Stimulated activated naive B cell treated with anti-CD40 and anti-IgM and Interleukin-4, amounts not matched to agents 10 μg/mL and 1 μg/mL and 100 μg/mL, for 72 hours (primary cell): ENCODE measurements around the gene HPS6.
"Not testable (repeated sequence)": the region's sequence is repeated elsewhere in the genome, so short reads cannot be mapped to it uniquely, and the experiment has no call there.

Experiments used
- ATAC-seq, 2 donors: fragments of 150-1000 bp; cut with Tn5 transposase; replicated peaks; 2 replicates each; pipeline ENCODE4 v1.10.0; 2021; ENCODE audit warnings: moderate library complexity in 1 of 2
- DNase-seq: peaks from one replicate; pipeline ENCODE4 v3.0.0; 2021
- H3K27ac Mint-ChIP-seq: one replicate; pipeline ENCODE4 v1.8.0; 2022; ENCODE audit warnings: mild to moderate bottlenecking, mixed read lengths
- H3K27me3 Mint-ChIP-seq, 2 donors: one replicate each; pipeline ENCODE4 v1.8.0; 2022; ENCODE audit warnings: mixed read lengths in 2 of 2
- H3K36me3 Mint-ChIP-seq, 2 donors: one replicate each; pipeline ENCODE4 v1.8.0; 2022; ENCODE audit warnings: mixed read lengths in 2 of 2, mild to moderate bottlenecking in 1 of 2
- H3K4me1 Mint-ChIP-seq, 2 donors: one replicate each; pipeline ENCODE4 v1.8.0; 2022; ENCODE audit warnings: mixed read lengths in 2 of 2, mild to moderate bottlenecking in 1 of 2
- H3K4me3 Mint-ChIP-seq, 2 donors: one replicate each; pipeline ENCODE4 v1.8.0; 2022; ENCODE audit warnings: mild to moderate bottlenecking in 2 of 2, mixed read lengths in 2 of 2, moderate library complexity in 1 of 2
- H3K9me3 Mint-ChIP-seq, 2 donors: one replicate each; pipeline ENCODE4 v1.8.0; 2022; ENCODE audit warnings: mixed read lengths in 2 of 2, mild to moderate bottlenecking in 1 of 2

The HPS6 gene

DNA sequence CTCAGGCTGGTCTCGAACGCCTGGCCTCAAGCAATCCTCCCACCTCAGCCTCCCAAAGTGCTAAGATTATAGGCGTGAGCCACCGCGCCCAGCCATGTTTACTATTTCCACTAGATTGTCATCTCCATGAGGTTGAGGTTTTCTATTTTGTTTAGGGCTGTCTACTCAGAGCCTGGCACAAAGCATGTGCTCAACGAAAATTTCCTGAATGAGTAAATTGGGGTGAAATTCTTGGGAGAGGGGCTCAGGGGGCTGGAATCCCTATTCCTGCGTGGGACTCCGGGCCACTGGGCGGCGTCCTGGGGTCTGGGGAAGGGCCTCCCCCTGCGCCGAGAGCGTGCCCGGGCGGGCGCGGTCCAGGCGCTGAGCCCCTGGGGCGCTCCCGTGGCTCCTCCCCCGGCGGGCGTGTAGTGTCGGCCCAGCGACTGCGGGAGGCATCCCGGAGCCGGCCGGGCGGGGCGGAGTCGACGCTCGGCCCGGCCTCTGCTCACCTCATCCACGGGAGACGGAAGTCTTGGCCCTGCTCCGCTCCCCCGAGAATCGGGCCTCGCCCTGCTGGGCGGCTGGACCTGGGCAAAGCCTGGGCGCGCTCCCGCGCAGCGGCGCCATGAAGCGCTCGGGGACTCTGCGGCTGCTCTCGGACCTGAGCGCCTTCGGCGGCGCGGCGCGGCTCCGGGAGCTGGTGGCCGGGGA lies at the start of gene HPS6:
Gene HPS6, plus strand, starts transcription at position 482 of the 693 bp plus-strand sequence. Its CDS starts 126 bp downstream, at position 608.
- no peaks in the 10 kb centered on the region for H3K9me3 Mint-ChIP-seq
- no peaks in the 10 kb centered on the region for H3K27me3 Mint-ChIP-seq
- H3K36me3 Mint-ChIP-seq, result peaks cover 16 to 17% of the 10 kb centered on the region in 2 donors
- peak; percentile 89 for DNase-seq
- H3K4me3 Mint-ChIP-seq, result peak within 1 kb of the TSS; percentile 97
- peak within 1 kb of the TSS; percentile 96 for H3K27ac Mint-ChIP-seq
- H3K4me1 Mint-ChIP-seq, result peaks cover 19 to 48% of the 10 kb centered on the region in 2 donors
- peak; percentile 97 to 98 for ATAC-seq

DNA sequence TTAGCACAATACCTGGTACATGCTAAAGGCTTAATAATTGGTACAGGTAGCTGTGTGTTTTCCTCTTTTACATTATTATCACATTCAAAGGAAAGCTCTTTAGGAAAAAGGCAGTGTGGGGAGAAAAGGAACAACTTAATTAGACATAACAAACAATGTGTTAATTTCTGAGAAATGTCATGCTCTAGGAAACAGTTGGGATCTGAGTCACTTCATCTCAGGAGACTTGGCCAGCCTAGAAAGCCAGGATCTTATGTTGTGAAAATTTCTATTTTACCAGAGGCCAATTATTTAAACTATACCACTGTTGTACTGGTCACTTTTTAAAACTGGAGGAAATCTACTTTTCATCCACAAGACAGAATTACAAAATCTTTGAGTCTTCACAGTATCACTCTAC lies 48.7 kb upstream of the HPS6 start:
- Mint-ChIP-seq H3K27ac (no peak overlapping the region), H3K4me3 (no peak overlapping the region), H3K4me1 (peaks cover 4 to 9% of the 10 kb centered on the region in 2 donors), H3K36me3 (peaks cover 22 to 36% of the 10 kb centered on the region in 2 donors), H3K9me3 (no peaks in the 10 kb centered on the region), H3K27me3 (no peaks in the 10 kb centered on the region)
- no peak for DNase-seq
- no peak for ATAC-seq

GRCh38 chr10:102017295-102017694 lies 47.9 kb upstream of the HPS6 start:
- Mint-ChIP-seq H3K4me3 (no peak overlapping the region), H3K9me3 (no peaks in the 10 kb centered on the region), H3K36me3 (peaks cover 24 to 38% of the 10 kb centered on the region in 2 donors), H3K4me1 (peaks cover 4 to 5% of the 10 kb centered on the region in 2 donors), H3K27me3 (no peaks in the 10 kb centered on the region), H3K27ac (no peak overlapping the region)
- DNase-seq, result no peak
- no peak for ATAC-seq

- H3K27me3 Mint-ChIP-seq, result no peaks in the 10 kb centered on the region
- H3K4me3 Mint-ChIP-seq, result no peak overlapping the region
- peaks cover 3 to 9% of the 10 kb centered on the region in 2 donors for H3K4me1 Mint-ChIP-seq
- peaks cover 29 to 32% of the 10 kb centered on the region in 2 donors for H3K36me3 Mint-ChIP-seq
- ATAC-seq, result no peak
- H3K9me3 Mint-ChIP-seq, result no peaks in the 10 kb centered on the region
- DNase-seq, result no peak
- H3K27ac Mint-ChIP-seq, result no peak overlapping the region
These were observed 44.2 kb upstream of the HPS6 start for GRCh38 chr10:102020938-102021337.

DNA sequence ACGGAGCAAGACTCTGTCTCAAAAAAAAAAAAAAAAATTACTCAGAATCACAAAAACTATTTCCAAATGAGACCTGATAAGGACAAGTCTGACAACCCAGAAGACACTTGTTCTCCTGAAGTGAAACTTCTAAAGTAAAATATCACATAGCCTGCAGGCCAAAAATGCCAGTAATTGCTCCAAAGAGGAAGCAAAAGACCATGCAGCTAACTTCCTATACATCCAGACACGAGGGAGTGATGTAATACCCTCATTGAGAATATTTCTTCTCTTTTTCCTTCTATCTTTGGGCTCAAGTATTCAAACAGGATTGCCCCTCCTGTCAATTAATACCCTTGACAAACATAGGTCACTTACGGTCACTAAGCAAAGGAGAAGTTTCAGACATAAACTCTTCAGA lies 40.4 kb upstream of the HPS6 start:
- no peak overlapping the region for H3K27ac Mint-ChIP-seq
- ATAC-seq (no peak), DNase-seq (no peak)

DNA sequence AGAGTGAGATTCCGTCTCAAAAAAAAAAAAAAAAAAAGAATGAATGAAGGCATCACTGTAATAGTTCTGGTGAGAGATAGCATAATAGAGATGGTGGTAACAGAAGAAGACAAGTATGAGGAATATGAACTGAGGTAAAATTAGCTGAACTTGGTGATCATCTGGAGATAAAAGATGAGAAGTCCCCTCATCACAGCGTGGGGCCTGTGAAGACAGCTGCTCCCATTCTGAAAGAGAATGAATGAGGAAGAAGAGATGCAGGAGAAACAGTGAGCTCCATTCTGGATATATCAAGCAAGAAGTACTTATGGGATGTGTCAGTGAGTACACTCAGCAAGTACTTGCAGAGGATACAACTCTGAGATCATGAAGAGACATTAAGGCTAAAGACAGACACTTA lies 37.9 kb upstream of the HPS6 start:
- Mint-ChIP-seq H3K9me3 (no peaks in the 10 kb centered on the region), H3K4me1 (peaks cover 3 to 4% of the 10 kb centered on the region in 2 donors), H3K27ac (no peak overlapping the region), H3K27me3 (no peaks in the 10 kb centered on the region), H3K4me3 (no peak overlapping the region), H3K36me3 (peaks cover 32 to 37% of the 10 kb centered on the region in 2 donors)
- ATAC-seq (no peak), DNase-seq (no peak)

More for the DNA sequence above, 40.4 kb upstream of the HPS6 start:
- Mint-ChIP-seq H3K27me3 (no peaks in the 10 kb centered on the region), H3K4me3 (no peak overlapping the region), H3K9me3 (no peaks in the 10 kb centered on the region), H3K36me3 (peaks cover 25 to 32% of the 10 kb centered on the region in 2 donors), H3K4me1 (peaks cover 3 to 4% of the 10 kb centered on the region in 2 donors)

GRCh38 chr10:102033787-102034186 lies 31.4 kb upstream of the HPS6 start:
- H3K27me3 Mint-ChIP-seq, result no peaks in the 10 kb centered on the region
- ATAC-seq (no peak), DNase-seq (no peak)
- no peak overlapping the region for H3K27ac Mint-ChIP-seq
- no peaks in the 10 kb centered on the region for H3K9me3 Mint-ChIP-seq
- H3K36me3 Mint-ChIP-seq, result peaks cover 33% of the 10 kb centered on the region in 2 donors
- H3K4me3 Mint-ChIP-seq, result no peak overlapping the region
- H3K4me1 Mint-ChIP-seq, result no peaks in the 10 kb centered on the region

GRCh38 chr10:102035807-102036206 lies 29.3 kb upstream of the HPS6 start:
- DNase-seq, H3K4me3 Mint-ChIP-seq, H3K27ac Mint-ChIP-seq, ATAC-seq, H3K9me3 Mint-ChIP-seq, H3K27me3 Mint-ChIP-seq, H3K4me1 Mint-ChIP-seq: not testable (repeated sequence)
- H3K36me3 Mint-ChIP-seq, result peaks cover 30% of the 10 kb centered on the region in 2 donors

- no peaks in the 10 kb centered on the region for H3K9me3 Mint-ChIP-seq
- peaks cover 16% of the 10 kb centered on the region in 2 donors for H3K36me3 Mint-ChIP-seq
- no peak overlapping the region for H3K27ac Mint-ChIP-seq
- DNase-seq (no peak), ATAC-seq (no peak)
- H3K4me3 Mint-ChIP-seq, result no peak overlapping the region
- no peaks in the 10 kb centered on the region for H3K27me3 Mint-ChIP-seq
- H3K4me1 Mint-ChIP-seq, result peaks cover 5 to 7% of the 10 kb centered on the region in 2 donors
These were observed 26.7 kb upstream of the HPS6 start for GRCh38 chr10:102038410-102038809.

GRCh38 chr10:102040305-102041050 lies 24.7 kb upstream of the HPS6 start:
- ATAC-seq (no peak), DNase-seq (no peak)
- Mint-ChIP-seq H3K27ac (no peak overlapping the region), H3K9me3 (no peaks in the 10 kb centered on the region), H3K36me3 (peaks cover 13 to 19% of the 10 kb centered on the region in 2 donors), H3K4me3 (no peak overlapping the region), H3K4me1 (peaks cover 14% of the 10 kb centered on the region in 2 donors), H3K27me3 (no peaks in the 10 kb centered on the region)

GRCh38 chr10:102045292-102045691 lies 19.9 kb upstream of the HPS6 start:
- no peak for DNase-seq
- H3K9me3 Mint-ChIP-seq, result no peaks in the 10 kb centered on the region
- ATAC-seq, result no peak
- peaks cover 0 to 4% of the 10 kb centered on the region in 2 donors for H3K36me3 Mint-ChIP-seq
- peaks cover 24 to 44% of the 10 kb centered on the region in 2 donors for H3K4me1 Mint-ChIP-seq
- no peaks in the 10 kb centered on the region for H3K27me3 Mint-ChIP-seq
- no peak overlapping the region for H3K27ac Mint-ChIP-seq
- H3K4me3 Mint-ChIP-seq, result no peak overlapping the region

- no peak for ATAC-seq
- Mint-ChIP-seq H3K4me1 (peaks cover 23 to 51% of the 10 kb centered on the region in 2 donors), H3K27ac (no peak overlapping the region)
These were observed 19.1 kb upstream of the HPS6 start for GRCh38 chr10:102046095-102046494.

DNA sequence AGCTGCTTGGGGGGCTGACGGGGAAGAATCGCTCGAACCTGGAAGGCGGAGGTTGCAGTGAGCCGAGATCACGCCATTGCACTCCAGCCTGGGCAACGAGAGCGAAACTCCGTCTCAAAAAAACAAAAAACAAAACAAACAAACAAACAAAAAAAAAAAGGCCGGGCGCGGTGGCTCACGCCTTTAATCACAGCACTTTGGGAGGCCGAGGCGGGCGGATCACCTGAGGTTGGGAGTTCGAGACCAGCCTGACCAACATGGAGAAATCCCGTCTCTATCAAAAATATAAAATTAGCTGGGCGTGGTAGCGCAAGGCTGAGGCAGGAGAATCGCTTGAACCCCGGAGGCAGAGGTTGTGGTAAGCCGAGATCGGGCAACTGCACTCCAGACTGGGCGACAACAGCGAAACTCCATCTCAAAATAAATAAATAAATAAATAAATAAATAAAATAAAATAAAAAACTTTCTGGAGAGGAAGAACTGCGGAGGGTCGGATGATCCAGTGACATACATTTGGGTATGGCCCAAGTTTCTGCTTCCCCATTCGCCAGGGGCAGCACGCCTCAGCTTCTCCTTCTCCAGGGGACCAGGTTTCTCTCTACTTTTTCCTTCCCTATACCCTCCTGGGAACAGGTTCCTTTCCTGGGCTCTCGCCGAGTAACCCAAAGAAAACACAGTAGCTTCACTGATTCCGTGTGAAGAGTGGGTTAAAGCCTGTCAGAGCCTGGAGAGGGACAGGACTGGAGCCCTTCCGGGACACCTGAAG lies 10.1 kb upstream of the HPS6 start:
- Mint-ChIP-seq H3K4me1 (peaks cover 21 to 52% of the 10 kb centered on the region in 2 donors), H3K27ac (peak overlapping the region; percentile 98), H3K4me3 (peak overlapping the region; percentile 93 to 97)
- not testable (repeated sequence) for ATAC-seq, H3K36me3 Mint-ChIP-seq, H3K9me3 Mint-ChIP-seq, DNase-seq, H3K27me3 Mint-ChIP-seq

More at GRCh38 chr10:102046095-102046494, 19.1 kb upstream of the HPS6 start:
- Mint-ChIP-seq H3K36me3 (peaks cover 0 to 4% of the 10 kb centered on the region in 2 donors), H3K4me3 (no peak overlapping the region), H3K27me3 (no peaks in the 10 kb centered on the region), H3K9me3 (no peaks in the 10 kb centered on the region)
- DNase-seq, result no peak
